Heart left ventricle (tissue), 16 donors: ENCODE measurements around the gene KCNK6. TPM values are rescaled to one million over a fixed set of nuclear protein-coding genes. Genes with fewer than 3 reads are reported as not detected.
A peak's percentile ranks its signal among the peaks of the same experiment; 100 is the strongest.

Experiments used
- ATAC-seq, 4 donors: fragments of 200-7000 bp; cut with Tn5 transposase; one replicate each; pipeline ENCODE4 v1.9.1; 2020 to 2022; ENCODE audit warnings: moderate library complexity in 4 of 4, mild to moderate bottlenecking in 3 of 4, moderate number of reproducible peaks in 1 of 4
- DNase-seq, 5 donors: peaks; one replicate each; pipeline ENCODE4 v3.0.0-alpha.2; 2020
- H3K27ac ChIP-seq, 12 donors: fragments of 200-600 bp; sonication (generic) in 4 of 12; one replicate each; pipeline versions ENCODE4 v1.5.0 to v1.8.0; 2016 to 2022; ENCODE audit warnings: mild to moderate bottlenecking in 2 of 12
- H3K27me3 ChIP-seq, 9 donors: fragments of 200-600 bp; sonication (generic) in 2 of 9; one replicate each; pipeline versions ENCODE4 v1.5.1 to v1.8.0; 2016 to 2022; ENCODE audit warnings: mild to moderate bottlenecking in 3 of 9
- H3K36me3 ChIP-seq, 9 donors: fragments of 200-600 bp; sonication (generic) in 2 of 9; one replicate each; pipeline versions ENCODE4 v1.5.0 to v1.8.0; 2018 to 2022; ENCODE audit warnings: mild to moderate bottlenecking in 2 of 9
- H3K4me1 ChIP-seq, 12 donors: fragments of 200-600 bp; sonication (generic) in 4 of 12; one replicate each; pipeline versions ENCODE4 v1.5.0 to v1.8.0; 2016 to 2022; ENCODE audit warnings: mild to moderate bottlenecking in 3 of 12
- H3K4me3 ChIP-seq, 12 donors: fragments of 200-600 bp; sonication (generic) in 4 of 12; one replicate each; pipeline versions ENCODE4 v1.5.0 to v1.8.0; 2017 to 2022; ENCODE audit warnings: mild to moderate bottlenecking in 9 of 12, moderate library complexity in 4 of 12
- H3K9me3 ChIP-seq, 12 donors: fragments of 200-600 bp; sonication (generic) in 4 of 12; one replicate each; pipeline versions ENCODE4 v1.5.0 to v1.8.0; 2016 to 2022; ENCODE audit warnings: mild to moderate bottlenecking in 1 of 12
- POLR2A ChIP-seq, 2 donors: fragments of 450-650 bp; IDR thresholded peaks; one replicate each; pipeline ENCODE4 v1.6.1; 2017; ENCODE audit warnings: antibody characterized with exemption in 2 of 2, mild to moderate bottlenecking in 2 of 2, moderate library complexity in 2 of 2
- WGBS, 4 donors: extraction: QIAGEN DNeasy Blood & Tissue Kit in 2 of 4; methylation state at CpG; one replicate each; pipeline versions ENCODE4 v1.1.5 to v1.1.7; 2013 to 2018; 5-methylcytosine and 5-hydroxymethylcytosine counted together
- intact Hi-C, 10 donors: fragments of 100-400 bp; cut with DNase I; formaldehyde crosslinking; loops; one replicate each; pipeline versions ENCODE4 v1.11.1 to v1.14.2; 2022
- polyA plus RNA-seq, 2 donors: library from polyadenylated mRNA; stranded (reverse); fragments of 200-250 nt; gene quantifications; one replicate each; pipeline ENCODE4 v1.2.3, GENCODE V29; 2013
- total RNA-seq, 9 donors: library from RNA; depleted of rRNA in 2 of 9; stranded (reverse); fragments of >200 nt in 2 of 9; fragmentation: NEBNext Ultra II Directional in 3 of 9; extraction: Animal tissue kit (Norgen Biotek cat#: 25700) in 3 of 9; gene quantifications; one replicate each; pipeline versions ENCODE4 v1.1.0 to v1.2.4, GENCODE V29; 2016 to 2023
- TF ChIP-seq, protein P1 (sequence below), 12 donors: fragments of 200-600 bp; sonication (generic) in 4 of 12; IDR thresholded peaks; one replicate each; pipeline versions ENCODE4 v1.5.0 to v1.8.0; 2018 to 2022; ENCODE audit warnings: antibody characterized with exemption in 12 of 12, mild to moderate bottlenecking in 5 of 12
- donor health status: ischemic (EF 13 %, LVEDD 7.1; RV severe dilation, severe dysfunction).
- donor health status: healthy with polysubstance abuse.
- donor health status: DM: no; HTN: yes; CAD: no.
- donor health status: DM: no; HTN: no; CAD: no.
- donor health status: ischemic (EF 25% LVEDD 6.9; RV normal size, moderate dysfunction).
- donor health status: ischemic (EF 25% LVEDD 5.7; RV mildly dilated, moderate dysfunction).
- donor health status: healthy.
- donor health status: DM: yes; HTN: yes; CAD: no.
- donor health status: ischemic (EF 35%, LVEDD 5.7; RV mildly dilated, moderate dysfunction).
- donor health status: nonischemic (EF 11% LVEDD 7.7; RV severe dilation, severe dysfunction).
- donor health status: DM: yes; HTN: yes; CAD: no.
- donor health status: PGD.
- donor health status: ischemic (EF 29% LVEDD 5.4; RV normal size, mild dysfunction).
- donor health status: nonischemic (EF 23%, LVEDD 6.1; RV moderate dilation, normal function).

The KCNK6 gene
- total and polyA plus RNA-seq, 11 donors = 3.1 to 23.6 (median 6.7) TPM

DNA sequence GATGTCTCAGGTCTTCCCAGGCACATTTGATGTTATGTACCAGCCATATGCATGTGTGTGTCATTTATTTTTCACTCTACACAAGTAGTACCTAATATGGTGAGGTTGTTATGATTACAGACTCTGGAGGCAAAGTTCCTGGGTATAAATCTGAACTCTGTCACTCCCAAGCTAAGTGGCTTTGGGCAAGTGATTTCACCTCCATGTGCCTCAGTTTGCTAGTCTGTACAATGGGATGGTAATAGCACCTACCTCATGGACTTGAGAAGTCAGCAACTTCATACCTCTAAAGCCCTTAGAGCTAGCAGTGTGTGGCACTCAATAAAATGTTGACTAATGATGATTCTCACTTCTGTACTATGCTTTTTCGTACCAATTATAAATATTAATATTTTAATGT lies 12.1 kb downstream of the KCNK6 start:
- Histone ChIP-seq H3K27ac (no peak overlapping the region), H3K4me3 (no peak overlapping the region), H3K36me3 (peaks cover 0 to 21% (median 16%) of the 10 kb centered on the region in 9 donors), H3K27me3 (no peaks in the 10 kb centered on the region), H3K9me3 (no peaks in the 10 kb centered on the region), H3K4me1 (peaks cover 0 to 10% (median 2%) of the 10 kb centered on the region in 12 donors)
- ATAC-seq (no peak), DNase-seq (no peak)
- intact Hi-C loops = loop anchor here in 6 of 10 donors (5.0 to 10.0 kb wide), 4 partner anchors 89 to 429 kb away; partner anchors contain the start of genes SIPA1L3 (in 4 of the 6) and WDR87 (in 4 of the 6)
- 88 to 97% (median 88%) methylated on average over 1 of the region's 1 CpG for WGBS, 4 donors
- TF ChIP-seq, protein P1, sequence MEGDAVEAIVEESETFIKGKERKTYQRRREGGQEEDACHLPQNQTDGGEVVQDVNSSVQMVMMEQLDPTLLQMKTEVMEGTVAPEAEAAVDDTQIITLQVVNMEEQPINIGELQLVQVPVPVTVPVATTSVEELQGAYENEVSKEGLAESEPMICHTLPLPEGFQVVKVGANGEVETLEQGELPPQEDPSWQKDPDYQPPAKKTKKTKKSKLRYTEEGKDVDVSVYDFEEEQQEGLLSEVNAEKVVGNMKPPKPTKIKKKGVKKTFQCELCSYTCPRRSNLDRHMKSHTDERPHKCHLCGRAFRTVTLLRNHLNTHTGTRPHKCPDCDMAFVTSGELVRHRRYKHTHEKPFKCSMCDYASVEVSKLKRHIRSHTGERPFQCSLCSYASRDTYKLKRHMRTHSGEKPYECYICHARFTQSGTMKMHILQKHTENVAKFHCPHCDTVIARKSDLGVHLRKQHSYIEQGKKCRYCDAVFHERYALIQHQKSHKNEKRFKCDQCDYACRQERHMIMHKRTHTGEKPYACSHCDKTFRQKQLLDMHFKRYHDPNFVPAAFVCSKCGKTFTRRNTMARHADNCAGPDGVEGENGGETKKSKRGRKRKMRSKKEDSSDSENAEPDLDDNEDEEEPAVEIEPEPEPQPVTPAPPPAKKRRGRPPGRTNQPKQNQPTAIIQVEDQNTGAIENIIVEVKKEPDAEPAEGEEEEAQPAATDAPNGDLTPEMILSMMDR (IDR thresholded peaks at IDR 0.05) = no peak
- no peak for TF ChIP-seq POLR2A (IDR thresholded peaks at IDR 0.05)

DNA sequence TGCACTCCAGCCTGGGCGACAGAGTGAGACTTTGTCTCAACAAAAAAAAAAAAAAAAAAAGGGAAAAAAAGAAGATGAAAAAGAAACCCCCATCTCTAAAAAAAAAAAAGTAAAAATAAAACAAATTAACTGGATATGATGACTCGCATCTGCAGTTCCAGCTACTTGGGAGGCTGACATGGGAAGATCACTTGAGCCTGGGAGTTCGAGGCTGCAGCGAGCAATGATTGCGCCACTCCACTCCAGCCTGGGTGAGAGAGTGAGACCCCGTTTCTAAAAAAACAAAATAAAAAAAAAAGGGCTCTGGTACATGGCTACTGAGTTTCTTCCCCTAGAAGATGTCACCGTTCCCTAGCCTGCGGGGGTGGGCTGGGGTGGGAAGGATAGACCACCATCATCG lies 13.6 kb downstream of the KCNK6 start:
- DNase-seq = no peak
- WGBS, 4 donors = 90 to 94% (median 92%) methylated on average over 9 of the region's 9 CpGs
- H3K4me3 ChIP-seq = no peak overlapping the region
- peaks cover 0 to 12% (median 8%) of the 10 kb centered on the region in 12 donors for H3K4me1 ChIP-seq
- intact Hi-C loops = loop anchor here in 6 of 10 donors (5.0 to 10.0 kb wide), 4 partner anchors 91 to 431 kb away; partner anchors contain the start of genes SIPA1L3 (in 4 of the 6) and WDR87 (in 4 of the 6)
- ATAC-seq = no peak
- H3K27me3 ChIP-seq = no peaks in the 10 kb centered on the region
- H3K27ac ChIP-seq = no peak overlapping the region
- H3K36me3 ChIP-seq = peaks cover 0 to 6% (median under 1%) of the 10 kb centered on the region in 9 donors
- no peak for TF ChIP-seq POLR2A (IDR thresholded peaks at IDR 0.05)
- TF ChIP-seq, protein P1 (IDR thresholded peaks at IDR 0.05) = no peak
- no peaks in the 10 kb centered on the region for H3K9me3 ChIP-seq

- no peaks in the 10 kb centered on the region for H3K27me3 ChIP-seq
- H3K4me3 ChIP-seq = peak overlapping the region; percentile 35 to 94 (median 74)
Observed at GRCh38 chr19:38335949-38336637, 16.4 kb downstream of the KCNK6 start.

More at GRCh38 chr19:38335949-38336637, 16.4 kb downstream of the KCNK6 start:
- Histone ChIP-seq H3K4me1 (peaks cover 0 to 12% (median 8%) of the 10 kb centered on the region in 12 donors), H3K36me3 (peaks cover 0 to 9% (median 0%) of the 10 kb centered on the region in 9 donors), H3K9me3 (no peaks in the 10 kb centered on the region), H3K27ac (peak overlapping the region; percentile 85 to 98 (median 93))
- ATAC-seq = peak; percentile 91 to 94 (median 92)
- WGBS, 4 donors = 0 to 1% (median 1%) methylated on average over 52 of the region's 52 CpGs
- TF ChIP-seq POLR2A (IDR thresholded peaks at IDR 0.05) = peak in 1 of 2 donors; percentile 36
- TF ChIP-seq, protein P1 (IDR thresholded peaks at IDR 0.05) = no peak
- peak; percentile 94 to 98 (median 97) for DNase-seq
- intact Hi-C loops = loop anchor here (1.0 to 10.0 kb wide), 14 partner anchors 20 to 431 kb away; partner anchors contain the start of genes PSMD8 (in 8 of the 10), SIPA1L3 (in 6 of the 10) and WDR87 (in 6 of the 10)
